NCI-H69 (cell line): Measurements from ENCODE around the gene ADPRHL1.
"Not testable (repeated sequence)": the region's sequence is repeated elsewhere in the genome, so short reads cannot be mapped to it uniquely, and the experiment has no call there.

Experiments
- DNase-seq: peaks from one replicate; lab custom pipeline; 2025; lab: John Stamatoyannopoulos, UW

Gene ADPRHL1

DNA sequence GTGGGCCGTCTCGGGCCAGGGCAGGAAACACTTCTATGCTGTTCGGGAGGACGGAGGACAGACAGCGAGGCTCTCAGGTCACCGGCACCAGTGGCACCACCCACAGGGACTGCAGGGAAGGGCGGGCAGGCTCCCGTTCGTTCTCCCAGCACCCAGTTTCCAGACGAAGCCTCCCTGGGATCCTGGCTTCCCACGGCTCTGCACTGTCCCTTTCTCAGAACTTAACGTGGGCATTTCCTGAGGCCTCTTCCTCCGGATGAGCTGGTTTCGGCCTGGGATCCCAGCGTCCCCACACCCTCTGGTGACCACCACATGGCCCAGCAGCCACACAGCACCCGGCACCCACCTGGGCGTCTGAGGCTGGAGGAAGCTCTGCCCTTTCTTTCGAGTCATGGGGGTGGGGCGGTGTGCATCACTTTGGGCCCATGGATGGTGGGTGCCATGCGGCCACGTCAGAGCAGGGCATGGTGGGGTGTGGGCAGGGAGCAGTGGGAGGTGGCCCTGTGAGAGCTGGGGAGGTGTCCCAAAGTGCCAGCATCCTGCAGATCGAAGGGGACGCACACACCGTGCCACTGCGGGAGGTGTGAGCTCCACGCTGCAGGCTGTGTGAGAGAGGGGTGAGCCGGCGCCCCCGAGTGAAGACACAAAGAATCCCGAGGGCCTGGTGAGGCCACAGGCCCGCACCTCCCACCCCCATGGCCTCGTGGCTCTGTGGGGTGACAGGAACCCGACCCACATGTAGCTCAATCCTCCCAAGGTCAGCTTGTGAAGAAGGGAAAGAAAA, 50.6 kb downstream of the ADPRHL1 start:
- no peak for DNase-seq

DNA sequence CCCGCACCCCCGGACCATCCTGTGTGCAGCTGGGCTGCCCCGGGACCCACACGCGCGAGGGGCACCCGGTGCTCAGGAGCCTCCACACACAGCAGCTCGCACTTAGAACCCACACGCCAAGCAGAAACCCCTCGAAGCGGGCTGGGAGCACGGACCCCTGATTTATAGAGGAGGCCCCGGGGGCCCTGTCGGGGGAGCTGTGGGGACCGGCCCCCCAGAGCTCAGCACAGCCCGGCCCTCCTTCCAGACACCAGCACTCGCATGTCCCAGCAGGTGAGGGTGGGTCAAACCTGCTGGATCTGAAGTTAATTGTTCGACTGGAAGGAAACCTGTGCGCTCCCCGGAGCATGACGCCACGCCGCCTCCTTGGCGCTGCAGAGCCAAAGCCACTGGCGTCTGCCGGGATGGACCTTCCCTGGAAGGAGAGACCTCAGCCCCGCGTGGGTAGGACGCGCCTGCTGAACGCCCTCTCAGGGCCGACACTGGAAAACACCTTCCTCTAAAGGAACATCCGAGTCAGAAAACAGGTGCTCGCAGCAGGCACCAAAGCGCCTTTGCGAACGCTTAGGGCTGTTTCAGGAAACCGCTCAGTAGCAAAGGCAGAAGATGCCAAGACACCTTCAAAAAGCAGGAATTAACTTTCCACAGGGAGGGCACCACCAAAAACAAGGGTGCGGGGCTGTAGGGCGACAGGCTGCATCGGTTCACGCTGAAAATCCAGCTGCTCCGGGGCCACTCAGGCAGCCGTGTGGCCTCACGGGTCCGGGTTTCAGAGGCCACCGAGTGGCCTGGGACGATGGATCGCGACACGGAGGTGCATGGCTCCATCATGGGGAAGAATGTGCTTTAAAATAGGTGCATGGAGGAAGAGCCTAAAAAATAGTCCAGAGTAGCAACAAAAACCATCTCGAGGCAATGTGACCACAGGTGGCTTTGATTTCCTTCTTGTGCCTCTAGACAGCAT, 51.6 kb downstream of the ADPRHL1 start:
- DNase-seq = peak; percentile 31

DNA sequence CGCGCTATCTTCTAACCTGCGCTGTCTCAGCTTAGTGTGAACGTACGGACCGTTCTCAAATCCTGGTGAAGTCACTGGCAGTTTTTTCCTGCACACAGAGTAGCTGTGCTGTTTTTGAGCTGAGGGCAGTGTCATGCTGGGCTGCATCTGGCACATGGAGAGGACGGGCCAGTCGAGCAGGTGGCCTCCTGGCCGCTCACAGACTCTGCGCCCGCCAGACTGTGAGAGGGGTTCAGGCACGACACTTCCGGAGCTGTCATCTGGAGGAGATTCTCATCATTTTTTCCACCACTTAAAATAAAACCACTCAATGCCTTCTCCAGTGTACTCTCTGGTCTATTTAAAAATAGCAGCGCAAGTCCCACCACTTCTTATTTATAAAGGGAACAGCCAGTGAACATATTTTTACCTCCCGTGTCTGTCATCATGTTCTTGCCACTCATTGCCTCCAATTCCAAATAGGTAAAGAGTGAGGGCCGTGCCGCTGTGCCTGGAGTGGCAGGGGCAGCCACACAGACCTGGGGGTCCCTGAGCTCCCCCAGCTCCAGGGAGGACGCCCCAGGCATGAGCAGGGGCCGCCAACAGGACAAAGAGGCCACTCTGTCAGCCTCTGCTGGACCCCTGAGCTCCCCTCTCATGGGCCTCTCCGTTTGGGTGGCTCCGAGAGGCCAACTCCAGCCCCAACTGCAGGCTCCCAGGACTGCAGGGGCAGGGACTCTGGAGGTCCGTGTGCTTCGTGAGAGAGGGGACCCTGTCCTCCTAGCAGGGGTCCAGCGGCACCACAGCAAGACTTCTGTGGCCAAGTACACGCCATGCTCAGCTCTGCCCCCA, 52.5 kb downstream of the ADPRHL1 start:
- no peak for DNase-seq

DNA sequence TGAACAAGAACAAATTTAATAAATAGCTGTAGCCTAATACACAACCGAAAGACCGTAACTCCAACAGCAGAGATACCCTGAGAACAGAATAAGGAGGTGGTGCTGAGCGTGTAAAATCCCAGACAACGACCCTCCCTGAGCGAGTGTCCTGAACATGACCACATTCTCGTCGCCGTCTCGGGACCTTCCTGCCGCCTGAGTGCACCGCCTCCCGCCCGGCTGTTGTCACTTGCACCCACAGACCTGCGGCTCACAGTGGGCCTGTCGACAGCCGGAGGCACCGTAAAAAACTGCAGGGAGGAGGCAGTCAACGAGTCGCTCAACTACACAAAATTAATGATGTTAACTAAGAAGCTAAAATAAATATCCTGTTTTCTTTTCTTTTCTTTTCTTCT, 53.5 kb downstream of the ADPRHL1 start:
- DNase-seq = no peak

DNA sequence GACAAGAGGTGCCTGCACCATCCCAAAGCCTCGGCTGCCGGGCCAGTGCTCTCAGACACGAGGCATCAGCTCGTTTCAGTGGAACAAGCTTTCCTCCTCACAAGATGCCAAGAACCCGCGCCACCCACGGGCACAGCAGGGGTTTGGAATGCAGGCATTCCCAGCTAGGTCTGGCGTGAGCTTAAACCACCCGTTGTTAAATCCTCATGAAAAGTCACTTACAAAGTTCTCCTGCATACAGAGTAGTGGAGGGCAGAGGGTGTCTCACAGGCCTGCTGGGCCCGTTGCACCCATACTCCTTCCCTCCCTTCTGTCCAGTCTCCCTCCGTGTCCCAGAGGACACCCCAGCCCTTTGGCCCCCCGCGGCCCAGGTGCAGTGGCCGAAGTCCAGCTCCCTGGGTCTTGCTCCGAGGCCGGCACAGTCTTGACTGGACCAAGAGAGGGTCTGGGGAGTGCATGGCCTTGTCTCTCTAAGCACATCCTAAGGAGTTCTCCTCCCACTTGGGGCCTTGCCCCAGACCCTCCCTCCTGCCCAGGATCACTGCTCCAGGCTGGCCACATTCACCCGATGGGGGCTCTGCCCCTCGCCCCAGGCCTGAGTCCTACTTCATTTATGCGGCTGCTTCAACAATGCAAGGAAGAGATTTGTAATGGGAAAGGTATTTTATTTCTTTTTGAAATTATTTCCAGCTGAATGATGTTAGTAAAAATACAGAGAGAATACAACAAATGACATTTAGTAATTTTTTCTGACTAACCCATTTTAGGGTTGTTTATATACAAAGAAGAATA, 54.1 kb downstream of the ADPRHL1 start:
- no peak for DNase-seq

DNA sequence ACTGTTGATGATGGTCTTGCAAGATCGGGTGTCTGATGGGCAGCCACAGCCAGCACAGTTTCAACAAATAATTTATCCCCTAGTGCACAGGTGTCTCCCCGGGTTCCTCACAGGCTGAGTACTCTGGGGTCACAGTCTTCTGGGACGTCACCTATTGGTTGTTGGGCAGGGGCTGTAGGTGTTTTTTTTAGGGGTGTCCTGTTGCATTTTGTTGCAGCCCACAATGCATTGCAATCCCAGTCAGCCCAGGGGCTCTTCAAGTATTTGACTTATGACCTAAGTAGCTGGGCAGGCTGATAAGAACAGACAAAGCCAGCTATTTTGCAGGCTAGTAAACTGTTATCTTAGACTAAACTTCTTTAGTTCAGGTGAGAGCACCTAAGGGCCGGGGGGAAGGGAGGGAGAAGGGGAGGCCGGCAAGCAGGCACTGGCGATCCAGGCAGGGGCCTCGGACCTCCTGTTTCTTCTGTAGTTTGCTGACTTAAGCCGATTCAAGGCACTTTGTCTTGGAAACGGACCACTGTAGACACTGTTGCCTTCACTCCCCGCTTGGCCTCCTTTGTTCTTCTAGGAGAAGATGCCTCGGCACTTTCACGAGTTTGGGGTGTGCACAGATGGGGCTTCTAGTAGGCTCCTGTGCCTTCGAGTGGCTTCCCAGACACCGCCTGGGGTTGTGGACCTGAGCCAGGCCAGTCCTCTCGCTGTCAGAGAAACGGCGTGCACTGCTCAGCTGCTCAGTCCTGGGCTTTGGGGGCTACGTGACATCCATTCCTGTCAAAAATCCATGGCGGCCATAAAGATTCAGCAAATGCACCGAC, 55.5 kb downstream of the ADPRHL1 start:
- DNase-seq = peak; percentile 32

DNA sequence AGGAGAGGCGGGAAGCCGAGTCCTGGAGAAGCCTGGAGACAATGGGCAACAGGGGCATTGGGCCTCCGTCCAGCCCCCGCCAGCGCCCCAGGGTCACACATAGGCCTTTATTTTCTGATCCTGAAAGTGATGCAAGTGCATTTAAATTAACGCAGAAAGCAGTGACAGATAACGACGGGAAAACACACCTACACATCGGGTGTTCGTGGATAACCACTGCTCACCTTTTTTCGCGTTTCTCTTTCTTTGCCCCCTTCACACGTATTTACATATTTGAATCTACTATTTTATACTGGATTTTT, 59.0 kb downstream of the ADPRHL1 start:
- no peak for DNase-seq

DNA sequence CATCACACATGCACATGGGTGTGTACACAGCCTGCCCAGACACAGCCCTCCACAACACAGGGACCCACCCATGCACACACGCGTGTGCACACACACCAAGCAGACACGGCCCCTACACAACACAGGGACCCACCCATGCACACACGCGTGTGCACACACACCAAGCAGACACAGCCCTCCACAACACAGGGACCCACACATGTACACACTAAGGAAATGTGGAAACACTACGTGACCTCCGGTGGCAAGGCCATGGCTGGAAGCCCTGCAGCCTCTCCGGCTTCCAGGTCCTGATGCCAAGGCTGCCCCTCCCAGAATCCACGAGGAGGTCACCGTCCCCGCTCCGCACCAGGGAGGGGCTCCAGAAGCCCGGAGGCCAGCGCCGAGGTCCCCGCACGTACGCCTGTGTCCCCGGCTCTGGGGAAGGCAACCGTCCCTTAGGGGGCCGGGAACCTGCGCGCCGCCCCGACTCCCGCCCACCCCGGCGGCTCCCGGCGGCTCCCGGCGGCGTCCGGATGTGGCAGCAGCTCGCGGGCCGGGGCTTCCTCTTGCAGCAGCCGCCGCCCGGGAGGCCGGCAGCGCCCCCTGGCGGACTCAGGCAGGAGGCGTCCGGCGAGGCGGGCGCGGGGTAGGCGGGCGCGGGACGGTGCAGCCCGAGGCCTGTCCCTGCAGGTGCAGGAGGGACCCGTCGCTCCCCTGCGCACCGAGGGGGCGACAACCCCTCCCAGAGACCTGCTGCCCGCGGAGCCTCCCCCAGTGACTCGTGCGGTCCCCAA, 59.5 kb downstream of the ADPRHL1 start:
- DNase-seq = peak; percentile 94

DNA sequence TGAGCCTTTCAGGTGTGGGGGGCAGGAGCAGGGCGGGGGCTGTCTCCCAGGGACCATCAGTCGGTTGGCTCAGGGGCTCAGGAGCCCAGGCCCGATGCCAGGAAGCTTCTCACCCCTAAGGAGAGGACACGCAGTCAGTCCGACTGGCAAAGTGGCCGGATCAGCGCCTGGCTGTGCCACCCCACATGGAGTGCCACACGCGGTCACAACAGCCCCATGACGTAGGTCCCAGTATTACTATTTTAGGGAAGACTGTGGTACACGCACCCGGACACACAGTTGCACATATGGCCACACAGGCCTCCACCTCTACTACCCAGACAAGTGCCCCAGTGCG, 60.1 kb downstream of the ADPRHL1 start:
- no peak for DNase-seq

DNA sequence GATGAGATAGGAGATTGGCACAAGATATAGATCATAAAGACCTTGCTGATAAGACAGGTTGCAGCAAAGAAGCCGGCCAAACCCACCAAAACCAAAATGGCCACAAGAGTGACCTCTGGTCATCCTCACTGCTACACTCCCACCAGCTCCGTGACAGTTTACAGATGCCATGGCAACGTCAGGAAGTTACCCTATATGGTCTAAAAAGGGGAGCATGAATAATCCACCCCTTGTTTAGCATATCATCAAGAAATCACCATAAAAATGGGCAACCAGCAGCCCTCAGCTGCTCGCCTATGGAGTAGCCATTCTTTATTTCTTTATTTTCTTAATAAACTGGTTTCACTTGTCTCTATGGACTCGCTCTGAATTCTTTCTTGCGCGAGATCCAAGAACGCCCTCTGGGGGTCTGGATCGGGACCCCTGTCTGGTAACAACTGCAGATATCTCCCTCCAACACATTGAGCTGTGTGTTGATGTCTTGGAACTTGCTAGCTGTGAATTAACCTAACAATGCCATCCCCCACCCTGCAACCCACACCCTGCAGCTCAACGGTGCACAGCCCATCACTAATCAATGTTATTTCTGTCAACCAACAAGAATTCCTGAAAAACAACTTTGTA, 62.3 kb downstream of the ADPRHL1 start:
- DNase-seq = no peak

DNA sequence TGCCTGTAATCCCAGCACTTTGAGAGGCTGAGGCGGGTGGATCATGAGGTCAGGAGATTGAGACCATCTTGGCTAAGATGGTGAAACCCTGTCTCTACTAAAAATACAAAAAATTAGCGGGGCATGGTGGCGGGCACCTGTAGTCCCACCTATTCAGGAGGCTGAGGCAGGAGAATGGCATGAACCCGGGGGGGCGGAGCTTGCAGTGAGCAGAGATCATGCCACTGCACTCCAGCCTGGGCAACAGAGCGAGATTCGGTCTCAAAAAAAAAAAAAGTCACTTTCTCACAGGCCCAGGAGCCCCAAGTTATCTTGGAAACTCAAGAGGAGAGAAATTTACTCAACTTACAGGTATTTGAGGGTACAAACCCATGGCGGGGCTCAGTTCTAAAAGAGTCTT, 63.7 kb downstream of the ADPRHL1 start:
- DNase-seq = not testable (repeated sequence)

DNA sequence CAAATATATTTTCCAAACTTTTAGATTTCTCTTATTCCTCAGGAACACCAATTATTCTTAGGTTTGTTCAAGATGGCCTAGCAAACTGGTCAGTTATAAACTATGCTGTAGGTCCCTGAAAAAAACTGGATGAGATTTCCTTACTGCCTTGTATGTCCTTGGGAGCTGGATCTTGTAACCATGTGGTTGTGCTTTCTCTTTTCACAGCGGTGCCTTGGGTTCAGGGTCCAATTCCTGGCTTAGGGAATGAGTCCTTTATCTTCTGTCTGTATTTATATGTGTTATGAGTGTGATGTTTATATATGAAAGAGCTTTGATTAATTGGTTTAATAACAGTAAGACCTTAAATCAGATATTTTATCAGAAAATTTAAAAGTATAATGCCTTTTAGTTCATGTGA, 65.9 kb downstream of the ADPRHL1 start:
- DNase-seq = no peak

DNA sequence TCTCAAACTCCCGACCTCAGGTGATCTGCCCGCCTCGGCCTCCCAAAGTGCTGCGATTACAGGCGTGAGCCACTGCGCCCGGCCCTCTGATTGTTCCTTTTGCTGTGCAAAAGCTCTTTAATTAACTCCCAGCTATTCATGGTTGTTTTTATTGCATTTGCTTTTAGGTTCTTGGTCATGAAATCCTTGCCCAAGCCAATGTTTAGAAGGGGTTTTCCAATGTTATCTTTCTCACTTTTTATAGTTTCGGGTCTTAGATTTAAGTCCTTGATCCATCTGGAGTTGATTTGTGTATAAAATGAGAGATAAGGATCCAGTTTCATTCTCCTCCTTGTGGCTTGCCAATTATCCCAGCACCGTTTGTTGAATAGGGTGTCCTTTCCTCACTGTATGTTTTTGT, 70.2 kb downstream of the ADPRHL1 start:
- no peak for DNase-seq

DNA sequence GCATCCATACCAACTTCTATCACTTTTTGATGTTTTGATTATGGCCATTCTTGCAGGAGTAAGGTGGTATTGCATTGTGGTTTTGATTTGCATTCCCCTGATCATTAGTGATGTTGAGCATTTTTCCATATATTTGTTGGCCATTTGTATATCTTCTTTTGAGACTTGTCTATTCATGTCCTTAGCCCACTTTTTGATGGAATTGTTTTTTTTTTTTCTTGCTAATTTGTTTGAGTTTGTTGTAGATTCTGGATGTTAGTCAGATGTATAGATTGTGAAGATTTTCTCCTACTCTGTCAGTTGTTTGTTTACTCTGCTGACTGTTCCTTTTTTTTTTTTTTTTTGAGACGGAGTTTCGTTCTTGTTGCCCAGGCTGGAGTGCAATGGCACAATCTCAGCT, 70.7 kb downstream of the ADPRHL1 start:
- DNase-seq = not testable (repeated sequence)

DNA sequence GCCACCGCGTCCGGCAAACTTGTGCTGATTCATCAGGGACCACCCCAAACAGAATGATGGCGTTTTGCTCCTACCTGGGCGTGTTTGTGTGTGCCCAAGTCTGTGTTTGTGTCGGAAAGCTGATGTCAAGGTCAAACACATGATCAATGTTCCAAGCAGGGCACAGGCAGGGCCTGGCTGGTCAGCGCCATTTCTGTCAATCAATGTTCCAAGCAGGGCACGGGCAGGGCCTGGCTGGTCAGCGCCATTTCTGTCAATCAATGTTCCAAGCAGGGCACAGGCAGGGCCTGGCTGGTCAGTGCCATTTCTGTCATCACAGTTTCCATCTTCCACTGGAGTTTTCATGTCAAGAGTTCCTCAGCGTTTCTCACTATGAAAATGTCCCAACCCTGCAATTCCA, 74.5 kb downstream of the ADPRHL1 start:
- no peak for DNase-seq

DNA sequence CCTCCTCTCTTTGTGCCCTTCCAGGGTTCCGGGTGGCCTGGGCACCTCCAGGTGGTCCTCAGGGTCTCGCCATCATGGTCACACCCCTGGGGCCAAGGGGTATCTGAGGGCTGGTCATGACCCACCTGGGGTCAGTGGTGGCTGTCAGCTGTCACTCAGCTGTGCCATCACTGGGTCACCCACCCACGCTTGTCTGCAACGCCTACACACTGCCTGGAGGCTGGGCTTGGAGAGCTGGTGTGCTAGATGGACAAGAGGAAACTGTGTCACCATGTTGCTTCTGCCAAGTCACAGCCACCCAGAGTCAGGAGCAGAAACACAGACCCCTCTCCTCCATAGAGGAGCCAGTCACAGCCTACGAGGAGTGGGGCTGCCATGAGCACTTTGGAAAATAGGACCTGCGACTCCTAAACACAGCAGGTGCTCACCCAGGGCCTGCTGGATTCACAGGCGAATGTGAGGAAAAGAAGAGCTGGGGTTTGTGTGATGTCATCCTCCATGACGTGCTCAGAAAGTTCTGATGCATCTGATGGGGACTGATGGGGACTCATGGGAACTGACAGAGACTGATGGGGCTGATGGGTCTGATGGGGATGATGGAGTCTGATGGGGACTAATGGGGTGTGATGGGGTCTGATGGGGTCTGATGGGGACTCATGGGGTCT, 78.6 kb downstream of the ADPRHL1 start:
- no peak for DNase-seq

DNA sequence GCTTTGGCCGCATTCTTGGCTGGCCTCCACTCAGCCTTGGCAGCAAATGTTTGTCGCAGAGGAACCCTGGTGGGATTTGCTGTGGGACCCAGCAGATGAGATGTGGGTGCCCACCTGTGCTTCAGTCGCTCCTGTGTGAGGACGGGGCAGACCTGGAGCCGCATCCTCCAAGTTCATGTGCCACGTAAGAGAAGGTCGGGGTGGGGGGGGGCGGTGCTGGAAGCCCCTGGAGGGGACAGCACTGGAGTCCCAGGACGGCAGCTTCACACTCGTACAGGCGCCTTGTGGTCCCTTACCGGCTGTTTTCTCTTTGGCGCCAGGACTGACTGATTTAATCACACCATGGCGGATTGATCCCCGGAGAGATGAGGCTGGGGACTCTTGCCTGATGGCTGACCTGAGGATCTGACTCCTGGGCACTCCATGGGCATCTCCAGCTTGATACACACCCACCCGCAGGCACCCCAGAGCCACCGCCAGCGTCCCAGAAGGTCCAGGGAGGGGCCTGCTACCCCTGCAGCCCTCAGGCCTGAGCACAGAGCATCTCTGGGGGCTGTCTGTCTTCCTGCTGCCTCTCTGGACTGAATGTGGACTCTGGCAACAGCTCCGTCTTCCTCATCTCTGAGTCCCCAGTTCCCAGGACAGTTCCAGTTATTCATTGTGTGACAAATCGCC, 79.3 kb downstream of the ADPRHL1 start:
- no peak for DNase-seq

DNA sequence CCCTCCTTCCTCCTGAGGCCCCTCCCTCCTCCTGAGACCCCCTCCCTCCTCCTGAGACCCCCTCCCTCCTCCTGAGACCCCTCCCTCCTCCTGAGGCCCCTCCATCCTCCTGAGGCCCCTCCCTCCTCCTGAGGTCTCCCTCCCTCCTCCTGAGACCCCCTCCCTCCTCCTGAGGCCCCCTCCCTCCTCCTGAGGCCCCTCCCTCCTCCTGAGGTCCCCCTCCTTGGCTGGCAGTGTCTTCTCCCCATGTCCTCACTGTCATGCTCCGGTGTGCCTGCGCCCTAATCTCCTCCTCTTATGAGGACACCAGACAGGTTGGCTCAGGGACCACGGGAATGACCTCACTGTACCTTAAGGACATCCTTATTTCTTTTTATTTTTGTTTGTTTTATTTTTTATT, 81.6 kb downstream of the ADPRHL1 start:
- not testable (repeated sequence) for DNase-seq
